Neural cell (in vitro differentiated cells): ENCODE measurements around the gene WNT6.

ENCODE experiments used
- POLR2AphosphoS5 ChIP-seq: IDR thresholded peaks from 2 replicates; pipeline ENCODE4 v1.6.1; 2012
- TF ChIP-seq, protein P1 (sequence below): fragments of 450-650 bp; IDR thresholded peaks from 2 replicates; pipeline ENCODE4 v1.5.1; 2014; ENCODE audit warnings: antibody characterized with exemption, mild to moderate bottlenecking, moderate library complexity; ENCODE audit not compliant: poor library complexity, severe bottlenecking

DNA sequence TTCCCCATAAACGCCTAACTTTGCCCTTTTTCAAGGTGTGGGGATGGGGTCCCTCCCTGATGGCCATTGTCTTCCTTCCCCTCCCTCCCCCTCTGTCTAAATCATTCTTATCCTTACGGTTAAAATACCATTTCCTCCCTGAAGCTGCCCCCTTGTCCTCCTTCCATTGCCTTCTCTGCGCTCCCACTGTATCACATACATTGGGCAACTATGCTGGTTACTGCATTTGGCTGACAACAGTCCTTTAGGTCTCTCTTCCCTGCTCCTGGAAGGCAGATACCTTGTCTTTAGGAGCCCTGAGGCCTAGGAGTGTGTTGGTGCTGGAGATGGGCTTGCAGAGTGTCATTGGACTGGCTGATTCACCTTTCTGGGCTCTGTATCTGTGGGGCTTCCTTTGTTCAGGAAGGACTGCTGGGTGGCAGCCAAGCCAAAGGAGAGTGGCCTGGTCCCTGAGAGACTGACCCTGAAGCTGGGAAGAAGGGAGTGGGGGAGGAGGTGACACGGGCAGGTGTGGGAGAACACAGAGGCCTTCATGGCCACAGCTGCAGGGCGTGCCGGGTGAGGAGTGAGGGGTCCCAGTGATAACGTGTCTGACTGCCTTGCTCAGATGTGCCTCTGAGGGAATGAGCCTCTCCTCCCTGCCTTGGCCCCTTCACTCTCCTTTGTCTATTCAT is 2.2 kb downstream of the WNT6 start:
- no peak for TF ChIP-seq POLR2AphosphoS5
- TF ChIP-seq, protein P1, sequence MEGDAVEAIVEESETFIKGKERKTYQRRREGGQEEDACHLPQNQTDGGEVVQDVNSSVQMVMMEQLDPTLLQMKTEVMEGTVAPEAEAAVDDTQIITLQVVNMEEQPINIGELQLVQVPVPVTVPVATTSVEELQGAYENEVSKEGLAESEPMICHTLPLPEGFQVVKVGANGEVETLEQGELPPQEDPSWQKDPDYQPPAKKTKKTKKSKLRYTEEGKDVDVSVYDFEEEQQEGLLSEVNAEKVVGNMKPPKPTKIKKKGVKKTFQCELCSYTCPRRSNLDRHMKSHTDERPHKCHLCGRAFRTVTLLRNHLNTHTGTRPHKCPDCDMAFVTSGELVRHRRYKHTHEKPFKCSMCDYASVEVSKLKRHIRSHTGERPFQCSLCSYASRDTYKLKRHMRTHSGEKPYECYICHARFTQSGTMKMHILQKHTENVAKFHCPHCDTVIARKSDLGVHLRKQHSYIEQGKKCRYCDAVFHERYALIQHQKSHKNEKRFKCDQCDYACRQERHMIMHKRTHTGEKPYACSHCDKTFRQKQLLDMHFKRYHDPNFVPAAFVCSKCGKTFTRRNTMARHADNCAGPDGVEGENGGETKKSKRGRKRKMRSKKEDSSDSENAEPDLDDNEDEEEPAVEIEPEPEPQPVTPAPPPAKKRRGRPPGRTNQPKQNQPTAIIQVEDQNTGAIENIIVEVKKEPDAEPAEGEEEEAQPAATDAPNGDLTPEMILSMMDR = no peak
